DND-41 (cell line): ENCODE measurements around the gene TGM2.

Experiments used
- ATAC-seq: fragments of 200-7000 bp; cut with Tn5 transposase; 3 replicates; pipeline ENCODE4 v1.9.1; 2021; ENCODE audit warnings: low read depth; ENCODE audit not compliant: insufficient read depth
- DNase-seq: peaks from one replicate; pipeline ENCODE4 v3.0.0-alpha.2; 2020
- H2AFZ ChIP-seq: 2 replicates; pipeline ENCODE4 v1.6.0; 2012; ENCODE audit warnings: low read depth, low read length
- H3K27ac ChIP-seq: 2 replicates; pipeline ENCODE4 v1.5.1; 2012; ENCODE audit warnings: low read length, inconsistent platforms
- H3K27me3 ChIP-seq: fragments of 200-600 bp; sonication (generic); 2 replicates; pipeline ENCODE4 v1.6.0; 2012; ENCODE audit warnings: low read length, mild to moderate bottlenecking, inconsistent platforms; ENCODE audit not compliant: insufficient read depth, poor library complexity
- H3K36me3 ChIP-seq: 2 replicates; pipeline ENCODE4 v1.5.1; 2012; ENCODE audit warnings: low read length, inconsistent platforms; ENCODE audit not compliant: insufficient read depth
- H3K4me1 ChIP-seq: 2 replicates; pipeline ENCODE4 v1.5.1; 2012; ENCODE audit warnings: mild to moderate bottlenecking, low read length; ENCODE audit not compliant: insufficient read depth
- H3K4me2 ChIP-seq: 2 replicates; pipeline ENCODE4 v1.6.0; 2012; ENCODE audit warnings: mild to moderate bottlenecking, moderate library complexity, low read length, inconsistent platforms; ENCODE audit not compliant: insufficient read depth
- H3K4me3 ChIP-seq, 2 experiments: fragments of 200-600 bp in 1 of 2; shearing (Covaris generic) in 1 of 2; 2 replicates each; pipeline ENCODE4 v1.5.1; 2012 to 2016; ENCODE audit warnings: inconsistent platforms in 2 of 2, low read length in 2 of 2, mild to moderate bottlenecking in 2 of 2, low read depth in 1 of 2, moderate library complexity in 1 of 2
- H3K79me2 ChIP-seq: 2 replicates; pipeline ENCODE4 v1.6.0; 2012; ENCODE audit warnings: low read length, inconsistent platforms; ENCODE audit not compliant: insufficient read depth
- H3K9ac ChIP-seq: 2 replicates; pipeline ENCODE4 v1.6.0; 2012; ENCODE audit warnings: low read depth, mild to moderate bottlenecking, inconsistent platforms, low read length, moderate library complexity
- H3K9me3 ChIP-seq: 2 replicates; pipeline ENCODE4 v1.5.1; 2012; ENCODE audit warnings: low read length, moderate library complexity, mild to moderate bottlenecking, inconsistent platforms; ENCODE audit not compliant: insufficient read depth, severe bottlenecking
- H4K20me1 ChIP-seq: 2 replicates; pipeline ENCODE4 v1.6.0; 2012; ENCODE audit warnings: low read length; ENCODE audit not compliant: insufficient read depth
- CTCF ChIP-seq: IDR thresholded peaks from 2 replicates; pipeline ENCODE4 v1.5.1; 2012; ENCODE audit warnings: borderline replicate concordance, low read length, moderate library complexity, mild to moderate bottlenecking; ENCODE audit not compliant: poor library complexity, severe bottlenecking; ENCODE audit errors: extremely low read depth
- EZH2 ChIP-seq: IDR thresholded peaks from 3 replicates; pipeline ENCODE4 v1.6.1; 2012; ENCODE audit warnings: borderline replicate concordance, low read depth, mild to moderate bottlenecking, moderate library complexity, low read length, inconsistent platforms; ENCODE audit not compliant: severe bottlenecking

The TGM2 gene

GRCh38 chr20:38143646-38144554, 21.2 kb downstream of the TGM2 start:
- no peak for DNase-seq
- Histone ChIP-seq H4K20me1 (peaks cover 12% of the 10 kb centered on the region), H3K4me3 (no peak overlapping the region), H3K79me2 (no peaks in the 10 kb centered on the region), H3K36me3 (no peaks in the 10 kb centered on the region), H3K27me3 (peaks cover 25% of the 10 kb centered on the region), H3K4me2 (no peak overlapping the region), H2AFZ (no peak overlapping the region), H3K9ac (no peak overlapping the region), H3K9me3 (no peaks in the 10 kb centered on the region), H3K27ac (no peak overlapping the region), H3K4me1 (no peaks in the 10 kb centered on the region)
- TF ChIP-seq EZH2 (no peak), CTCF (no peak)
- ATAC-seq, result no peak

- Histone ChIP-seq H3K4me3 (no peak overlapping the region), H3K36me3 (no peaks in the 10 kb centered on the region), H4K20me1 (peaks cover 12% of the 10 kb centered on the region), H3K4me1 (no peaks in the 10 kb centered on the region), H2AFZ (no peak overlapping the region), H3K79me2 (no peaks in the 10 kb centered on the region), H3K27me3 (peaks cover 25% of the 10 kb centered on the region), H3K4me2 (no peak overlapping the region), H3K9me3 (no peaks in the 10 kb centered on the region), H3K27ac (no peak overlapping the region), H3K9ac (no peak overlapping the region)
- DNase-seq (no peak), ATAC-seq (no peak)
- no peak for TF ChIP-seq EZH2
- no peak for TF ChIP-seq CTCF
Observed at GRCh38 chr20:38143238-38143645, 21.8 kb downstream of the TGM2 start.

- no peaks in the 10 kb centered on the region for H3K4me1 ChIP-seq
Observed at GRCh38 chr20:38141889-38142494, 23.1 kb downstream of the TGM2 start.

More at GRCh38 chr20:38141889-38142494, 23.1 kb downstream of the TGM2 start:
- Histone ChIP-seq H3K4me3 (no peak overlapping the region), H3K27ac (no peak overlapping the region), H4K20me1 (peaks cover 12% of the 10 kb centered on the region), H3K4me2 (no peak overlapping the region), H3K79me2 (no peaks in the 10 kb centered on the region), H3K27me3 (peaks cover 25% of the 10 kb centered on the region), H2AFZ (no peak overlapping the region), H3K9ac (no peak overlapping the region), H3K36me3 (no peaks in the 10 kb centered on the region), H3K9me3 (no peaks in the 10 kb centered on the region)
- TF ChIP-seq EZH2 (no peak), CTCF (no peak)
- ATAC-seq, result no peak
- no peak for DNase-seq
